LNCAP (cell line): ENCODE measurements around the gene PEX14.

Experiments
- TF ChIP-seq, protein P1 (sequence below): fragments of 450-650 bp; IDR thresholded peaks from 2 replicates; pipeline ENCODE4 v1.5.1; 2017; ENCODE audit warnings: mild to moderate bottlenecking

The PEX14 gene

DNA sequence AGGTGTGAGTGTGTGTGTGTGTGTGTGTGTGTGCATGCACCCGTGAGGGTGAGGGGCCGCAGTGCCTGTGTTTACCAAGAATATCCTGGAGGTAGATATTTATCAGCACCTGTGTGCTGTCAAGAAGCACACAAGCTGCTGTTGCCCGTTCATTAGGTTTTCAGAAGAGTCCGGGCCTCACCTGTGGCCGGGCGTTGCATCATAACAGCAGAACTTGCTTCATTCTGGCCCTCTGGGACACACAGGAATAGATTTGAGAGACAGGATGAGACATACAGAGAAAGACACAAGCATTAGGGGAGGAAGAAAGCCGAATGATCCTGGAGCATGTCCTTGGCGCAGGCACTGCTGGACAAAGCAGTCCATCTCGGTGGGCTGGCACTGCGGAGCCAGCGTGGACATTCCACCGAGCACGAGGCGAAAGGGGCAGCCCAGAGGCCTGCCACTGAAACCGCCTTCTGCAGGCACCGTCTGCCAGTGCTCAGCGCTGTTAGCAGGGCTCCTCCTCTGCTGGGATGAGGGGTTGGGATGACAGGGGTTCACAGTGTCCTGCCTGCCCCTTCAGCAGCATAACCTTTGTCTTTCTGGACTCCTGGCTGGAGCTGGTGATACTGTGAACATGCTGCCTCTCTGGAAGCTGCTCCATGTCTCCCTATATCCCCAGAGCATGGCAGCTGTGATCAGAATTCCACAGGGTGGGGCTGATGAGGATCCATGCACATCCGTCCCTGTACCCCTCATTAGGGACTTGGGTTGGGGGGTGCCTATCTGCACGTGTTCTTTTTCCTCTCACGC lies 81.1 kb downstream of the PEX14 start:
- TF ChIP-seq, protein P1, sequence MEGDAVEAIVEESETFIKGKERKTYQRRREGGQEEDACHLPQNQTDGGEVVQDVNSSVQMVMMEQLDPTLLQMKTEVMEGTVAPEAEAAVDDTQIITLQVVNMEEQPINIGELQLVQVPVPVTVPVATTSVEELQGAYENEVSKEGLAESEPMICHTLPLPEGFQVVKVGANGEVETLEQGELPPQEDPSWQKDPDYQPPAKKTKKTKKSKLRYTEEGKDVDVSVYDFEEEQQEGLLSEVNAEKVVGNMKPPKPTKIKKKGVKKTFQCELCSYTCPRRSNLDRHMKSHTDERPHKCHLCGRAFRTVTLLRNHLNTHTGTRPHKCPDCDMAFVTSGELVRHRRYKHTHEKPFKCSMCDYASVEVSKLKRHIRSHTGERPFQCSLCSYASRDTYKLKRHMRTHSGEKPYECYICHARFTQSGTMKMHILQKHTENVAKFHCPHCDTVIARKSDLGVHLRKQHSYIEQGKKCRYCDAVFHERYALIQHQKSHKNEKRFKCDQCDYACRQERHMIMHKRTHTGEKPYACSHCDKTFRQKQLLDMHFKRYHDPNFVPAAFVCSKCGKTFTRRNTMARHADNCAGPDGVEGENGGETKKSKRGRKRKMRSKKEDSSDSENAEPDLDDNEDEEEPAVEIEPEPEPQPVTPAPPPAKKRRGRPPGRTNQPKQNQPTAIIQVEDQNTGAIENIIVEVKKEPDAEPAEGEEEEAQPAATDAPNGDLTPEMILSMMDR, result no peak

DNA sequence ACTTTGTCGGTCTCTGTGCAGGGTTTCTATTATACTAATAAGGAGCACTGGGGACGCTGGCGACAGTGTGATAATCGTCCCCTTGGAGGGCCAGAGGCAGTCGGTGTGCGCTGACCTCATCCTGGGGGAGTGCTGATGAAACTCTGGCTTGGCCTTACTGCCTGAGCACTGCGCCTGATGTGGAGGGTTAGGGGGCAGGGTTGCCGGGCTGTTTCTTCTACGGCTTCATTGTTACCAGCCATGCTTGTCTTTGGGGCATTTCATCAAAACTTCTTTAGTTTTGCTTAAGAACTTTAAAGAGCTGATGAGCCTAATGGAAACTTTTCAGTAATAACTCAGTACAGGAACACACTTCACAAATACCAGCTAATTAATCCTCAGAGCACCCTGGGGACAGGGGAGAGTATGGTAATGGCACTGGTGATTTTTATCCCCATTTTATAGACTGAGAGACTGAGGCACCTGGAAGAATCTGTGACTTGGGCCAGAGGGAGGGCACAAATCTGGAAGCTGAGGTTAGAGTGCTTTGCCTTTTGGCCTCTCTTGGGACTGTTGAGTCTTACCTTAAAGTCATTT lies 81.8 kb downstream of the PEX14 start:
- TF ChIP-seq, protein P1, result no peak

DNA sequence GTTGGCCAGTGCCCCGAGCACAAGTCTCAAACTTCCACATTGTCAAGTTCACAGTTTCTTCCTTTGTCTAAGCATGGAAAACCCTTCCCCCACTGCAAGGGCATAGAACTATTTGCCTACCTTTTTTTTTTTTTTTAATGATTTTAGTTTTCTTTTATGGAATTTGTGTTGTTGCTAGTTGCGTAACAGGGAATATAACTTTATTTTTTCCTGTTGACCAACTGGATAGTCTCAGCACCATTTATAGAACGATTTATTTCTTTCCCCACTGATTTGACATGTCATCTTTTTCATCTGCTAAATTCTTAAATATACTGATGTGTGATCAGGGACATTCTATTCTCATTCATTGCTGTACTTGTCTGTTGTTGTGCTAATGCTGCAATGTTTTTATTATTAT lies 83.0 kb downstream of the PEX14 start:
- TF ChIP-seq, protein P1, result no peak

DNA sequence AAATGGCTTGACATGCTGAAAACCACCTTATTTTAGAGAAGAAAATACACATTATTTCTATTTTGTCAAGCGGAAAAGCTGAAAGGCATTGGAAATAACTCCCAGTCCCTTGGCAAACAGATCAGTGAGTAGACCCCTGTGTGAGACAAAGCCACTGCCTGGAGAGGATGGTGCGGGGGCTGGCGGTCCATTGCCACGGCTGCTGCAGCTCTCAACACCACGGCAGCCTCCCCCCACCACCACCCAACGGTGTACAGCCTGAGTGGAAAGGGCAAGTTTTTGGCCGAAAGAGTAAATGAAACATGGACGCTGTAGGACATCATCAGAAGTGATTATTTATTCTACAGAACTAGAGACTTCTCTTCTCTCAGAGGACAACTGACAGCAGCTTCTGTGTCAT lies 84.6 kb downstream of the PEX14 start:
- TF ChIP-seq, protein P1, result no peak

DNA sequence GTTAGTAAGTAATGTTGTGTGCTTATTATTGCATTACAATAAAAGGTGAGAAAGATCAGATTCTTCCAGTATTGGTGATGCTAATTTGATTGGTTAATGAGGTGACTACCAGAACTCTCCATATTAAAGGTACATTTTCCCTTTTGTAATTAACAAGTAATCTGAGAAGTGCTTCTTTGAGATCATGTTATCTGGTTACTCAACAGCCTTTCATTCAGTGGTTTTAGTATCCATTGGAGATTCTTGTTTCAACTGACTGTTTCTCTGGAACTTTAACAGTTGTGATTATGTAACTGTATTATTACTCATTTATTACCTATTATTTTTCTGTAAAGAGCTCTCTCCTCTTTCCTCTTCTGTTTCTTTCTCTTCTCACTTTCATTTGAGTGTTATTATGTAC lies 86.7 kb downstream of the PEX14 start:
- TF ChIP-seq, protein P1, result no peak

DNA sequence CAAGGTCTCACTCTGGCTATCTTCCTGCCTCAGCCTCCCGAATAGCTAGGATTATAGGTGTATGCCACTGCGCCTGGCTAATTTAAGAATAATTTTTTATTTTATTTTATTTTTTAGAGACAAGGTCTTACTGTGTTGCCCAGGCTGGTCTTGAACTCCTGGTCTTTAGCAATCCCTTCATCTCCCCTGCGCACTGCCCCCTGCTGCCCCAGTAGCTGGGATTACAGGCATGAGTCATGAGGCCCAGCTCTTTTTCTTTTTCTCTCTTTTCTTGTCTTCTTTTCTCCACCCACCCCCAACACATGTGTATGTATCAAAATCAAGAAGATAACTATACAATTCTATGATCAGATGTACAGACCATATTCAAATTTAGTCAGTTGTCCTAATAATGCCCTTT lies 87.2 kb downstream of the PEX14 start:
- TF ChIP-seq, protein P1, result no peak

DNA sequence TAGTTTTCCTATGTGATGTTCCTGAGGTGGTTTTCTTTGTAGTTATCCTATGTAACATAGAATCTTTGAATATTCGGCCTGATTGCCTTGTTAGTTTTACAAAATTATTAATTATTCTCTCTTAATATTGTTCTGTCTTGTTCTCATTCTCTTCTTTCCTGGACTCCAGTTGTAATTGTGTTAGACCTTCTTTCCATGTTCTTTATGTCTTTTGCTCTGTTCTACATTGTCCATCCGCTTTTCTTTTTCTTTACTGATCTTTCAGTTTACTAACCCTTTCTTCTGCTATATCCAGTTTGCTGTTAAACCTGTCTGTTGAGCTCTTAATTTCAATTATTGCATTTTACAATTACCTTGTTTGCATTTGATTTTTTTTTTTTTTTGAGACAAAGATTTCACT lies 89.3 kb downstream of the PEX14 start:
- TF ChIP-seq, protein P1, result no peak
